GM21723 (cell line): ENCODE measurements around the gene SCGB1D1.

Experiments used
- ATAC-seq: cut with Tn5 transposase; IDR thresholded peaks from one replicate; pipeline ENCODE4 v1.9.1; 2021; ENCODE audit warnings: mild to moderate bottlenecking, moderate library complexity; ENCODE audit not compliant: unreplicated experiment

The SCGB1D1 gene

GRCh38 chr11:62190011-62190410, at the start of gene SCGB1D1:
Gene SCGB1D1 (plus strand): TSS chr11:62190216. CDS start chr11:62190285, 69 bp downstream.
- no peak for ATAC-seq

DNA sequence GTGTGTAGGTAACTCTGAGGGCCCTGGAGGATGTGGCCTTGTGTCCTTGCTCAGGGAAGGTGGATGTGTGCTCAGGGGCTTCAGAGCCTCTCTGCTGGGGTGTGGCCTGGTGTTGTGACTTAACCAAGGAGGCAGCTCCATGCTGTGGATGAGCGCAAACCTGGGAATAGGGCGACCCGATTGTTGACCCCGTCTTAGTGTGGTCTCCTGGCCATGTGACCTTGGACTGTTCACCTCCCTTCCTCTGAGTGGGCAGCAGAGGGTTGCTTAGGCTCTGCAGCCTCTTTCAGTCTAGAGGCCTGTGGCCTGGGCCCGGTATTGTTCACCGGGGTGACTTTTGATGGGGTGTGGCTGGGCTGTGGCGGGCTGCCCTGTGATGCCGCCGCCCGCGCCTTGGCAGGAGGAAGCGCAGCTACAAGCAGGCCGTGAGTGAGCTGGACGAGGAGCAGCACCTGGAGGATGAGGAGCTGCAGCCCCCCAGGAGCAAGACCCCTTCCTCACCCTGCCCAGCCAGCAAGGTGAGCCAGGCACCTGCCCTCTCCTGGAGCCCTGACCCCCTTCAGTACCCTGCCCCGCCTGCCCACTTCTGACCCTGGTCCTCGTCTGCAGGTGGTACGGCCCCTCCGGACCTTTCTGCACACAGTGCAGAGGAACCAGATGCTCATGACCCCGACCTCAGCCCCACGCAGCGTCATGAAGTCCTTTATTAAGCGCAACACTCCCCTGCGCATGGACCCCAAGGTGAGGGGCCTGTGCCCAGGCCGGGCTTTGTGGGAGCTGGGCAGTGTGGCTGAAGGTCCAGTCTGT, 49.5 kb upstream of the SCGB1D1 start:
- ATAC-seq: no peak

GRCh38 chr11:62141111-62142042, 48.6 kb upstream of the SCGB1D1 start:
- no peak for ATAC-seq

- ATAC-seq: no peak
Observed at GRCh38 chr11:62142043-62142375, 48.0 kb upstream of the SCGB1D1 start.

GRCh38 chr11:62142921-62143320, 47.1 kb upstream of the SCGB1D1 start:
- no peak for ATAC-seq

GRCh38 chr11:62143727-62144126, 46.3 kb upstream of the SCGB1D1 start:
- ATAC-seq: no peak

GRCh38 chr11:62144641-62145255, 45.3 kb upstream of the SCGB1D1 start:
- ATAC-seq: no peak

GRCh38 chr11:62145261-62145871, 44.6 kb upstream of the SCGB1D1 start:
- ATAC-seq: no peak

DNA sequence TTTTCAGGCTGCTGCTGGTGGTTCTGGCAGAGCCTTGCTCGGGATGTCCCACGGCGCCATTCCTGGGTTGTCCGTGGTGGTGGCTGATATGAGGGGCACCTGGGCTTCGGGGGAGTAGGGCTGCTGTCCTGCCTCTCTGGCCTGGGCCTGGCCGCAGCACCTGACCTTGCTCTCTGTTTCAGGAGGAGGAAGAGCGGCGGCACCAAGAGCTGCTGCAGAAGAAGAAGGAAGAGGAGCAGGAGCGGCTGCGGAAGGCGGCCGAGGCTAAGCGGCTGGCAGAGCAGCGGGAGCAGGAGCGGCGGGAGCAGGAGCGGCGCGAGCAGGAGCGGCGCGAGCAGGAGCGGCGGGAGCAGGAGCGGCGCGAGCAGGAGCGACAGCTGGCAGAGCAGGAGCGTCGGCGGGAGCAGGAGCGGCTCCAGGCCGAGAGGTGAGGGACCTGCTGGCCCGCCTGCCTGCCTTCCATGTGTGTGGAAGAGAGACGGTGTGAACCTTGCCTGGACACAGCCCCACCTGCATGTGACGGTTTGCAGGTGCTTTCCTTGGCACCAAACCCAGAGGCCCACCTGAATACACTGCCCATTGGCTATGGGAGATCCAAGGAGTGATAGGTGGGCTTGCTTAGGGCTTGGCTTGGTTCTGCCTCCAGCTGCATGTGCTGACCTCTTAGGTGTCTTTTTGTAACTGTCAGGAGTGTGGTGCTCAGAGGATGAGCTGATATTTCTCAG, 43.4 kb upstream of the SCGB1D1 start:
- no peak for ATAC-seq

DNA sequence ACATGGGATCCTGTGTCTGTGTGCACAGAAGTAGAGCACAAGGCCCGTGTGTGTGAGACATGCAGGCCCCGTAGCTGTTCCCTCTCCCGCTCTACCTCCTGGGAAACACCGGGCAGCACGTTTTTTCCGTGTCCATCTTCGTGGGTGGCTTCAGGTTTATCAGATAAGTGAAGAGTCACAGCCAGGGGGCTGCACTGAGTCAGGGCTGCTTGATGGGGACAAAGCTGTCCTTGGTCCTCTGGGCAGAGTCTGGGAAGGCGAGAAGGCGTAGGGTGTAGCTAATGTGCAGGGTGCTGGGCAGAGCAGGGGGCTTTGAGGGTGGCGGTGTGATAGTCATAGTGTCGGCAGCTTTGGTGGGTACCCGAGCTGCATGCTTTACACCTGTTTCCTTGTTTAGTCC, 42.5 kb upstream of the SCGB1D1 start:
- ATAC-seq: no peak

GRCh38 chr11:62148271-62148980, 41.6 kb upstream of the SCGB1D1 start:
- ATAC-seq: no peak

DNA sequence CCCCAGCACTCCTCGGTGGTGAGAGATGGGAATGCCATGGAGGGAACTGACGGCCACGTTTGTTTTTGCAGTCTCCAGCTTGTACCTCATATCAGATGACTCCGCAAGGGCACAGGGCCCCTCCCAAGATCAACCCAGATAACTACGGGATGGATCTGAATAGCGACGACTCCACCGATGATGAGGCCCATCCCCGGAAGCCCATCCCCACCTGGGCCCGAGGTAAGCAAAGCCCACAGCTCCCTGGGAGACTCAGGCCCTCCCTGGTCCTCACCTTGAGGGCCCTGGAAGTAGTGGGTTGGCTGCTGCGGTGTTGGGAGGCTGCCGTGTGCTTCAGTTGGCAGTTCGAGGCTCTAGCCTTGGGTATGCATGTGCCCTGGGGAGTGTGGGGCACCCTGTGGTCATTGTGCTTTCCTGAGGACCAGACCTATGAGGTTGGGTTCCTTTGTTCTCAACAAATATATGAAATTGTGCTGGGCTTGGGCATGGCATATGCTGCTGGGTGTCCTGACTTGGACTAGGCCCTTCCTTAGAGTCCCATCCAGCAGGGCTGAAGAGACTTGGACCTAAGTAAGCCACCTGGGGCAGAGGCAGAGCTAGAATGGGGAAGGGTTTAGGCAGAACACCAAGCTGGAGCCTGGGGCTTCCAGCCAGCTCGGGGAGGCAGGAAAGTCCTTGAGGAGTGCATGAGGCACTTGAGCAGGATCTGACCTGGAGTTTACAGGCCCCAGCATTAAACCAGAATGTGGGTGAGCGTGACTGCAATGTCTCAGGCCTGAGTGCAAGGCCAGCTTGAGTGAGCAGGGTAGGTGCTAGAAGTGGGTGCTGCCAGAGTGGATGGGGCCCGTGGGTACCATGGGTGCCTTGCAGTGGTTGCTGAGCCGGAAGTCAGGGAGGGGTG, 39.8 kb upstream of the SCGB1D1 start:
- no peak for ATAC-seq

DNA sequence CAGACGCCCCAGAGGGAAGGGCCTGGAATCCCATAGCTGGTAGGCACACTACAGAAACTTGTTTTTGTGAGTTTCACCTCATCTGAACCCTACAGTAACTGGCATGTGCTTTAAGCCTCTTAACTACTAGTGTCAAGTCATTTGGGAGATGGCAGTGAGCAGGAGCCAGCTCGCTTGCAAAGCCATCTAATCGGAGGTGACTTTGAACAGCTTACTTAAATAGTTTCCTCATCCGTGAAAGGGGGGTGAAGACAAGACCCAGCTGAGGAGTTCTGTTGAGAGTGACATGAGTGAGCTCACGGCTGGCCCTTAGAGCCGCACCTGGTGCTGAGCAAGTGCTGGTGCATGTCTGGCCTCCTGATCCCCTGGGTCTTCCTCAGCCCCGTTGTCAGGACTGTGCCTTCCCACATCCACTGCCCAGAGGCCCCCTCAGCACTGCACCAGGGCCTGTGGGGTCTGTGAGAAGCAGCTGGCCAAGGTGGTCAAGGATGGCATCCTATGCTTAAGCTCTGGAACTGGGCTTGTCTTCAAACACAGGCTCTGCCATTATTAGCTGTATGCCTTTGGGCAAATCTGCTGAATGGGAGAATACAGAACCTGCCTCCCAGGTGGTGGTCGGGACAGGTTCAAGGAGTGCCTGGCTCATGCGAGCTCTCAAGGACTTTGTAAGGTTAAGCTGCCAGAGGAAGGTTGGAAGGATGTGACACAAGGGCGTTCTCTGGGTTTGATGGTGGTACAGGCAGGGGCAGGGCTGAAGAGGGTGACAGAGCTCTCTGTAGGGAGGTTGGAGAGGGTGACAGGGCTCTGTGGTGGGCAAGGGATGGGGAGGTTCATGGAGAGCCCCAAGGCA, 38.9 kb upstream of the SCGB1D1 start:
- no peak for ATAC-seq

DNA sequence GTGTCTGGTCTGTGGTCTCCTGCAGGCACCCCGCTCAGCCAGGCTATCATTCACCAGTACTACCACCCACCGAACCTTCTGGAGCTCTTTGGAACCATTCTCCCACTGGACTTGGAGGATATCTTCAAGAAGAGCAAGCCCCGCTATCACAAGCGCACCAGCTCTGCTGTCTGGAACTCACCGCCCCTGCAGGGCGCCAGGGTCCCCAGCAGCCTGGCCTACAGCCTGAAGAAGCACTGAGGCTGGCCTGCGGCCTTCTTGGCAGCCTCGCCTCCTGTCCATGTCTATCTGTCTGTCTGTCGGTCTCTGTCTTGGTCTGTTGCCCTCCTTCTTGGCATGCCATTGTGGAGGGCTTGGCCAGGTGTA, 38.3 kb upstream of the SCGB1D1 start:
- no peak for ATAC-seq

- ATAC-seq: no peak
Observed at GRCh38 chr11:62152245-62153086, 37.5 kb upstream of the SCGB1D1 start.

DNA sequence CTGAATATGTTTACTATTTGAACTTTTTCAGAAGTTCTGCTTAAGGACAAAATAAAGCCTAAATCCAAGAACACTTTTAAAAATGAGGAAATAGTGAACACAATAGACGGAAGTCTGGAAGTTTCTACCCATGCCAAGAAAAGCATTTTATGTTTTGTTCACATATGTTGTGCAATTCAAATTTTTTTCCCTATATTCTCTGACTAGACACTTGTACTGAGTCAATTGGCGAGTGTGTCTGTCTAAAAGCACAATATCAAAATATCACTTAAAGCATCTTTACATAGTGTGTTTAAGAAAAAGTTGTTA, 37.0 kb upstream of the SCGB1D1 start:
- ATAC-seq: no peak

- ATAC-seq: no peak
Observed at GRCh38 chr11:62153617-62154016, 36.4 kb upstream of the SCGB1D1 start.
